Memory B cell (primary cell): ENCODE data around the gene ABLIM2.

Source experiments
- ATAC-seq: fragments of 150-1000 bp; cut with Tn5 transposase; 2 replicates; pipeline ENCODE4 v1.10.0; 2021; ENCODE audit warnings: low read depth, mild to moderate bottlenecking, moderate library complexity
- DNase-seq, 2 donors: peaks; one replicate each; pipeline ENCODE4 v3.0.0; 2022; ENCODE audit warnings: low spot score in 2 of 2
- H3K27ac Mint-ChIP-seq: one replicate; pipeline ENCODE4 v1.8.0; 2022; ENCODE audit warnings: mild to moderate bottlenecking, moderate library complexity, mixed read lengths
- H3K27me3 Mint-ChIP-seq: one replicate; pipeline ENCODE4 v1.8.0; 2022; ENCODE audit warnings: mixed read lengths
- H3K36me3 Mint-ChIP-seq: one replicate; pipeline ENCODE4 v1.8.0; 2022; ENCODE audit warnings: mild to moderate bottlenecking, mixed read lengths
- H3K4me1 Mint-ChIP-seq: one replicate; pipeline ENCODE4 v1.8.0; 2022; ENCODE audit warnings: mixed read lengths
- H3K4me3 Mint-ChIP-seq: one replicate; pipeline ENCODE4 v1.8.0; 2022; ENCODE audit warnings: mild to moderate bottlenecking, moderate library complexity, mixed read lengths
- H3K9me3 Mint-ChIP-seq: one replicate; pipeline ENCODE4 v1.8.0; 2022; ENCODE audit warnings: mixed read lengths

The ABLIM2 gene

GRCh38 chr4:8198906-8199593 is 40.4 kb upstream of the ABLIM2 start, which contains the start of gene SH3TC1:
TSS of gene SH3TC1 (plus strand) at chr4:8199290. CDS start at chr4:8205195, 5,905 bp downstream.
- H3K27me3 Mint-ChIP-seq, result no peaks in the 10 kb centered on the region

GRCh38 chr4:8198206-8198905 is 39.7 kb upstream of the ABLIM2 start:
- H3K4me3 Mint-ChIP-seq, result peak overlapping the region; percentile 99
- no peak for DNase-seq
- ATAC-seq, result no peak

More at GRCh38 chr4:8198906-8199593, 40.4 kb upstream of the ABLIM2 start, which contains the start of gene SH3TC1:
- no peaks in the 10 kb centered on the region for H3K9me3 Mint-ChIP-seq
- ATAC-seq (peak; percentile 65), DNase-seq (peak; percentile 63 to 74)
- H3K4me1 Mint-ChIP-seq, result peaks cover 44% of the 10 kb centered on the region
- peak within 1 kb of the TSS; percentile 93 for H3K27ac Mint-ChIP-seq
- peak within 1 kb of the TSS; percentile 99 for H3K4me3 Mint-ChIP-seq
- H3K36me3 Mint-ChIP-seq, result peaks cover 2% of the 10 kb centered on the region

GRCh38 chr4:8197521-8197920 is 38.9 kb upstream of the ABLIM2 start:
- no peaks in the 10 kb centered on the region for H3K9me3 Mint-ChIP-seq
- ATAC-seq, result no peak
- no peak overlapping the region for H3K4me3 Mint-ChIP-seq
- H3K36me3 Mint-ChIP-seq, result peaks cover 2% of the 10 kb centered on the region
- no peak overlapping the region for H3K27ac Mint-ChIP-seq
- no peak for DNase-seq
- no peaks in the 10 kb centered on the region for H3K27me3 Mint-ChIP-seq
- H3K4me1 Mint-ChIP-seq, result peaks cover 43% of the 10 kb centered on the region

More at GRCh38 chr4:8198206-8198905, 39.7 kb upstream of the ABLIM2 start:
- Mint-ChIP-seq H3K9me3 (no peaks in the 10 kb centered on the region), H3K36me3 (peaks cover 2% of the 10 kb centered on the region), H3K27ac (peak overlapping the region; percentile 93), H3K27me3 (no peaks in the 10 kb centered on the region), H3K4me1 (peaks cover 42% of the 10 kb centered on the region)

GRCh38 chr4:8195841-8196458 is 37.3 kb upstream of the ABLIM2 start:
- DNase-seq (no peak), ATAC-seq (no peak)
- Mint-ChIP-seq H3K9me3 (no peaks in the 10 kb centered on the region), H3K4me3 (no peak overlapping the region), H3K4me1 (peaks cover 38% of the 10 kb centered on the region), H3K27ac (no peak overlapping the region), H3K36me3 (no peaks in the 10 kb centered on the region), H3K27me3 (no peaks in the 10 kb centered on the region)

GRCh38 chr4:8195431-8195830 is 36.8 kb upstream of the ABLIM2 start:
- no peaks in the 10 kb centered on the region for H3K36me3 Mint-ChIP-seq
- H3K9me3 Mint-ChIP-seq, result no peaks in the 10 kb centered on the region
- H3K4me3 Mint-ChIP-seq, result no peak overlapping the region
- no peak for DNase-seq
- no peaks in the 10 kb centered on the region for H3K27me3 Mint-ChIP-seq
- ATAC-seq, result no peak
- H3K27ac Mint-ChIP-seq, result peak overlapping the region; percentile 38
- H3K4me1 Mint-ChIP-seq, result peaks cover 35% of the 10 kb centered on the region

- H3K27me3 Mint-ChIP-seq, result peaks cover 2% of the 10 kb centered on the region
- DNase-seq, result no peak
- H3K36me3 Mint-ChIP-seq, result no peaks in the 10 kb centered on the region
- no peaks in the 10 kb centered on the region for H3K9me3 Mint-ChIP-seq
- peaks cover 34% of the 10 kb centered on the region for H3K4me1 Mint-ChIP-seq
- H3K27ac Mint-ChIP-seq, result peak overlapping the region; percentile 38
- H3K4me3 Mint-ChIP-seq, result no peak overlapping the region
- ATAC-seq, result no peak
Measured at GRCh38 chr4:8194306-8195242, 36.0 kb upstream of the ABLIM2 start.

- Mint-ChIP-seq H3K4me1 (peaks cover 25% of the 10 kb centered on the region), H3K36me3 (no peaks in the 10 kb centered on the region), H3K9me3 (no peaks in the 10 kb centered on the region), H3K27ac (peak overlapping the region; percentile 68), H3K4me3 (no peak overlapping the region), H3K27me3 (peaks cover 11% of the 10 kb centered on the region)
- DNase-seq (peak; percentile 59 to 66), ATAC-seq (peak; percentile 99)
Measured at GRCh38 chr4:8192748-8193738, 34.4 kb upstream of the ABLIM2 start.

- Mint-ChIP-seq H3K27me3 (peaks cover 18% of the 10 kb centered on the region), H3K4me1 (peaks cover 25% of the 10 kb centered on the region), H3K9me3 (no peaks in the 10 kb centered on the region), H3K27ac (peak overlapping the region; percentile 28), H3K36me3 (no peaks in the 10 kb centered on the region), H3K4me3 (no peak overlapping the region)
- DNase-seq, result no peak
- ATAC-seq, result no peak
Measured at GRCh38 chr4:8191136-8191747, 32.6 kb upstream of the ABLIM2 start.

GRCh38 chr4:8189551-8190466 is 31.2 kb upstream of the ABLIM2 start:
- H3K27me3 Mint-ChIP-seq, result peaks cover 20% of the 10 kb centered on the region
- H3K9me3 Mint-ChIP-seq, result no peaks in the 10 kb centered on the region
- H3K4me3 Mint-ChIP-seq, result no peak overlapping the region
- H3K4me1 Mint-ChIP-seq, result peaks cover 22% of the 10 kb centered on the region
- ATAC-seq (no peak), DNase-seq (no peak)
- H3K27ac Mint-ChIP-seq, result no peak overlapping the region
- no peaks in the 10 kb centered on the region for H3K36me3 Mint-ChIP-seq

- H3K9me3 Mint-ChIP-seq, result no peaks in the 10 kb centered on the region
- H3K27ac Mint-ChIP-seq, result no peak overlapping the region
- ATAC-seq, result no peak
- H3K27me3 Mint-ChIP-seq, result peaks cover 20% of the 10 kb centered on the region
- H3K4me1 Mint-ChIP-seq, result peaks cover 22% of the 10 kb centered on the region
- H3K4me3 Mint-ChIP-seq, result no peak overlapping the region
- H3K36me3 Mint-ChIP-seq, result no peaks in the 10 kb centered on the region
- DNase-seq, result no peak
Measured at GRCh38 chr4:8188743-8189550, 30.3 kb upstream of the ABLIM2 start.

- DNase-seq, result no peak
- Mint-ChIP-seq H3K9me3 (no peaks in the 10 kb centered on the region), H3K36me3 (no peaks in the 10 kb centered on the region), H3K4me1 (peaks cover 19% of the 10 kb centered on the region), H3K27ac (no peak overlapping the region), H3K4me3 (no peak overlapping the region), H3K27me3 (peaks cover 20% of the 10 kb centered on the region)
- no peak for ATAC-seq
Measured at GRCh38 chr4:8188085-8188484, 29.5 kb upstream of the ABLIM2 start.
